ENCODE data around the gene LRRC8C.

The LRRC8C gene

DNA sequence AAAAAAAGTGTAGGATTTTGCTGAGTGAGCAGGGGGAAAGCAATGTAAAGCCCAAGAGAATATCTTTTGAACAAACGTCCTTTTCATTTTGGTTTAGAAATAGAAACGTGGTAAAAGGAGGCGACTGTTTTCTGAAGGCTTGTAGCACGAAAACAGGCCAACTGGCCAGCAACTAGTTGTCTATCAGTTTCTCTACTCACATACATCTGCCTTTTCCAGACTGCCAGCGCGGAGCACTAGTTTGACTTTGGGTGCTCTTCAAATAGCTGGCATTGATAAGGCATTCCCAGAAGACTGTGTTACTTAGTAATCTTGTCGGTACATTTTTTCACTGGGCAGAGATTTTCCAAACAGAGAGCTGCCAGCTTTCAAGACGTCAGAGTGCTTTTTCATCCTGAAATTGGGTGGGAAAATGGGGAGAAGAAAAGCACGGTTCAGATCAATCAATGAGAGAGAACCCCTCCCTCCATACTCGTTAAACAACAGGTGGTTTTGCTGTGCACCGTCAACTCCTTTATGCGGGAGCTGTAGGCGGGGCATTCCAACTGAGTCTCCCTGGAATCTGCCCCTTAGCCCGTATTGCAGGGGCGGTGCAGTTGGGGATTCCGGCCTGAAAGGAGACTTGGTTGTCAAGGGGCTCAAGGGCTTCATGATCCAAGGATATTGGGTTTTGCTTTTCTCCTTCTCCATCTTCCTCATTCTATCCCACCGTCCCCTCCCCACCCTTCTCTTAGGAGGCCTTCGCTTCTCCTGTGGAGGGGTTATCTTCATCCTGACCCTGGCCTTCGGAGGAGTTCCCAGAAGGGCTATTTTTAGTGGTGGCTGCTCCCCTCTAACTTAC lies 884 bp upstream of the LRRC8C start:
- Histone ChIP-seq H3K9ac (ENCODE audit: low read depth, low read length) (peak overlapping the region; percentile 94), H2AFZ (ENCODE audit: low read depth, low read length) (peak overlapping the region; percentile 82), H3K27me3 (ENCODE audit: insufficient read depth, low read length, poor library complexity) (no peaks in the 10 kb centered on the region), H4K20me1 (ENCODE audit: insufficient read depth, low read length) (peaks cover 5% of the 10 kb centered on the region; the same call in 1 of the 2 replicates), H3K9me3 (ENCODE audit: insufficient read depth, low read length, severe bottlenecking) (no peaks in the 10 kb centered on the region), H3K4me2 (ENCODE audit: insufficient read depth, low read length) (peak overlapping the region; percentile 93), H3K36me3 (ENCODE audit: insufficient read depth, low read length) (no peaks in the 10 kb centered on the region; the same call in 1 of the 2 replicates), H3K4me1 (ENCODE audit: insufficient read depth, low read length) (peaks cover 39% of the 10 kb centered on the region), H3K79me2 (ENCODE audit: insufficient read depth, low read length) (peaks cover 37% of the 10 kb centered on the region), H3K27ac (ENCODE audit: low read length) (peak overlapping the region; percentile 69), H3K4me3 (ENCODE audit: low read depth in 1 of 2, low read length in 2 of 2) (peak overlapping the region; percentile 15 to 86; a peak in 3 of 4 replicates)
- TF ChIP-seq EZH2 (IDR thresholded peaks at IDR 0.05; ENCODE audit: borderline replicate concordance, low read depth, low read length, severe bottlenecking) = no peak
- TF ChIP-seq, protein P1, sequence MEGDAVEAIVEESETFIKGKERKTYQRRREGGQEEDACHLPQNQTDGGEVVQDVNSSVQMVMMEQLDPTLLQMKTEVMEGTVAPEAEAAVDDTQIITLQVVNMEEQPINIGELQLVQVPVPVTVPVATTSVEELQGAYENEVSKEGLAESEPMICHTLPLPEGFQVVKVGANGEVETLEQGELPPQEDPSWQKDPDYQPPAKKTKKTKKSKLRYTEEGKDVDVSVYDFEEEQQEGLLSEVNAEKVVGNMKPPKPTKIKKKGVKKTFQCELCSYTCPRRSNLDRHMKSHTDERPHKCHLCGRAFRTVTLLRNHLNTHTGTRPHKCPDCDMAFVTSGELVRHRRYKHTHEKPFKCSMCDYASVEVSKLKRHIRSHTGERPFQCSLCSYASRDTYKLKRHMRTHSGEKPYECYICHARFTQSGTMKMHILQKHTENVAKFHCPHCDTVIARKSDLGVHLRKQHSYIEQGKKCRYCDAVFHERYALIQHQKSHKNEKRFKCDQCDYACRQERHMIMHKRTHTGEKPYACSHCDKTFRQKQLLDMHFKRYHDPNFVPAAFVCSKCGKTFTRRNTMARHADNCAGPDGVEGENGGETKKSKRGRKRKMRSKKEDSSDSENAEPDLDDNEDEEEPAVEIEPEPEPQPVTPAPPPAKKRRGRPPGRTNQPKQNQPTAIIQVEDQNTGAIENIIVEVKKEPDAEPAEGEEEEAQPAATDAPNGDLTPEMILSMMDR (IDR thresholded peaks at IDR 0.05; ENCODE audit: borderline replicate concordance, extremely low read depth, low read length, poor library complexity, severe bottlenecking) = no peak
- no peak for DNase-seq
- ATAC-seq (ENCODE audit: insufficient read depth, low read depth) = no peak

DNA sequence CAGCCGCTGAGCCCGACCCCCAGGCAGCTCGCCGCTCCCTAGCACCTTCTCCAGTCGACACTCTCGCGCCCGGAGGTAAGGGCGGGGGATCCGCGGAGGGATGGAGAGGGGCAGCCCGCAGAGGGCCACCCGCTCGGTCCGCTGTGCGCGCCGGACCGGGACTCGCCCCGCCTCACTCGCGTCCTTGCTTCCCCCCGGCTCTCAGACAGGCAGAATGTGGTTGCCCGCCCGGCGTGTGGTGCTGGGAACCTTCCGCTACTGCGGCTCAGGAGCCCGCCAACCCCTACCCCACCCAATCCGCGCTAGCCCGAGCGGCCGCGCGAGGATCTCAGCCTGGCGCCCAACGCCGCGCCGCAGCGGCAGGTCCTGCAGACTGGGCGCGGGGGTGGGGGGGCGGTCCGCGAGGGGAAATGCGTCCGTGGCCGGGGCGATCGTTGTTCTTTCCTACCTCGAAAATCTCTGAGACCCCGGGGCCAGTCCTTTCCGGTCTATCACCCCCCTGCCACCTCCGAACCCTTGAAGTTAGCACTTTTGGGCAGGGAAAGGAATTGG lies 404 bp downstream of the LRRC8C start:
- H3K9ac ChIP-seq (ENCODE audit: low read depth, low read length) = peak overlapping the region; percentile 94
- no peaks in the 10 kb centered on the region; the same call in 1 of the 2 replicates for H3K36me3 ChIP-seq (ENCODE audit: insufficient read depth, low read length)
- H3K27me3 ChIP-seq (ENCODE audit: insufficient read depth, low read length, poor library complexity) = no peaks in the 10 kb centered on the region
- DNase-seq (peak; percentile 74), ATAC-seq (ENCODE audit: insufficient read depth, low read depth) (peak; percentile 71)
- H4K20me1 ChIP-seq (ENCODE audit: insufficient read depth, low read length) = peaks cover 9% of the 10 kb centered on the region; the same call in 1 of the 2 replicates
- H2AFZ ChIP-seq (ENCODE audit: low read depth, low read length) = peak overlapping the region; percentile 91
- no peaks in the 10 kb centered on the region for H3K9me3 ChIP-seq (ENCODE audit: insufficient read depth, low read length, severe bottlenecking)
- peak overlapping the region; percentile 93 for H3K4me2 ChIP-seq (ENCODE audit: insufficient read depth, low read length)
- peak overlapping the region; percentile 87 for H3K27ac ChIP-seq (ENCODE audit: low read length)
- H3K79me2 ChIP-seq (ENCODE audit: insufficient read depth, low read length) = peaks cover 50% of the 10 kb centered on the region
- H3K4me3 ChIP-seq (ENCODE audit: low read depth in 1 of 2, low read length in 2 of 2) = peak overlapping the region; percentile 56 to 86
- TF ChIP-seq EZH2 (IDR thresholded peaks at IDR 0.05; ENCODE audit: borderline replicate concordance, low read depth, low read length, severe bottlenecking) = no peak
- TF ChIP-seq, protein P1 (IDR thresholded peaks at IDR 0.05; ENCODE audit: borderline replicate concordance, extremely low read depth, low read length, poor library complexity, severe bottlenecking) = no peak
- H3K4me1 ChIP-seq (ENCODE audit: insufficient read depth, low read length) = peaks cover 39% of the 10 kb centered on the region

DNA sequence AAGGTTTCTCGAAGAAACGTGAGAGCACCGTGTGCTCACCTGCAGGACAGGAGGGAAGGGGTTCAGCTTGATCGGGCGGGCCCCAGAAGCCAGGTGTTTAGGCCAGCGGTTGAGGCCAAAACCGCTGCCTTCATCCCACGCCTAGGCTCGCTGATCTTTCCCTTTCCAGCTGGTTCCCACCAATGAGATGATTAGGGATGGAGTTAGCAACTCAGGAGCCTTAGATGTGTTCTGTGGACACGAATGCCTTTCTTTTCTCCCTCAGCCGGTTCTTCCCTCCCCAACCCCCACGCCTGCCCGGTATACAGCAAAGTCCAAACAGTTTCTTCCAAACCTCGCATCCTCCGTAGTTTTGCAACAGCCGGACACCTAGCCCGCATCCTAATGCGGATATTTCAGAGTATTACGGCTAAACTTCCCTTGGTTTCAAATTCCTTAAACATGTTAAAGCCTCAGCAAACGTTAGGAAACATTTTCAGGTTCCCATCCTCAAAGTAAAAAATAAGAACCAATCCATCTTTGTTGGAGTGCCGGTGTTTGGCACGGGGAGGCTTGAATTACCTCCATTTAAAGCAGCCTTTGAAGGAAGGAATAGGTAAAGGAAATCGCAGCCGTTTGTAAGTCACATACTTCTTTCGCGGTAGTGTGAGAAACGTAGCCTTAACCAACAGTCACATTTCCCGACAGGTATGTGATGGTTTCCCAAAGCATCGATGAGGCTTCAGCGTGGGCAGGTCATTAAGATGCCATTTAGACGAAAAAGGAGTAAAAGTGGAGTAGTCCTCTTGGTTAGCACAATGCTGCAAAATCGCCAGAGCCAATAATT lies 1.1 kb downstream of the LRRC8C start:
- H3K9me3 ChIP-seq (ENCODE audit: insufficient read depth, low read length, severe bottlenecking) = no peaks in the 10 kb centered on the region
- peak overlapping the region; percentile 93 for H3K4me2 ChIP-seq (ENCODE audit: insufficient read depth, low read length)
- H3K36me3 ChIP-seq (ENCODE audit: insufficient read depth, low read length) = no peaks in the 10 kb centered on the region; the same call in 1 of the 2 replicates
- no peak for TF ChIP-seq EZH2 (IDR thresholded peaks at IDR 0.05; ENCODE audit: borderline replicate concordance, low read depth, low read length, severe bottlenecking)
- TF ChIP-seq, protein P1 (IDR thresholded peaks at IDR 0.05; ENCODE audit: borderline replicate concordance, extremely low read depth, low read length, poor library complexity, severe bottlenecking) = no peak
- DNase-seq = peak; percentile 29
- H4K20me1 ChIP-seq (ENCODE audit: insufficient read depth, low read length) = peaks cover 9% of the 10 kb centered on the region; the same call in 1 of the 2 replicates
- H3K27me3 ChIP-seq (ENCODE audit: insufficient read depth, low read length, poor library complexity) = no peaks in the 10 kb centered on the region
- H3K27ac ChIP-seq (ENCODE audit: low read length) = peak overlapping the region; percentile 87
- no peak; the same call in 2 of the 3 replicates for ATAC-seq (ENCODE audit: insufficient read depth, low read depth)
- H3K9ac ChIP-seq (ENCODE audit: low read depth, low read length) = peak overlapping the region; percentile 94
- H3K4me3 ChIP-seq (ENCODE audit: low read depth in 1 of 2, low read length in 2 of 2) = peak overlapping the region; percentile 56 to 86
- H3K4me1 ChIP-seq (ENCODE audit: insufficient read depth, low read length) = peaks cover 39% of the 10 kb centered on the region
- H3K79me2 ChIP-seq (ENCODE audit: insufficient read depth, low read length) = peaks cover 56% of the 10 kb centered on the region
- H2AFZ ChIP-seq (ENCODE audit: low read depth, low read length) = peak overlapping the region; percentile 91
